Measurements from ENCODE around the gene RIMBP3C.

DNA sequence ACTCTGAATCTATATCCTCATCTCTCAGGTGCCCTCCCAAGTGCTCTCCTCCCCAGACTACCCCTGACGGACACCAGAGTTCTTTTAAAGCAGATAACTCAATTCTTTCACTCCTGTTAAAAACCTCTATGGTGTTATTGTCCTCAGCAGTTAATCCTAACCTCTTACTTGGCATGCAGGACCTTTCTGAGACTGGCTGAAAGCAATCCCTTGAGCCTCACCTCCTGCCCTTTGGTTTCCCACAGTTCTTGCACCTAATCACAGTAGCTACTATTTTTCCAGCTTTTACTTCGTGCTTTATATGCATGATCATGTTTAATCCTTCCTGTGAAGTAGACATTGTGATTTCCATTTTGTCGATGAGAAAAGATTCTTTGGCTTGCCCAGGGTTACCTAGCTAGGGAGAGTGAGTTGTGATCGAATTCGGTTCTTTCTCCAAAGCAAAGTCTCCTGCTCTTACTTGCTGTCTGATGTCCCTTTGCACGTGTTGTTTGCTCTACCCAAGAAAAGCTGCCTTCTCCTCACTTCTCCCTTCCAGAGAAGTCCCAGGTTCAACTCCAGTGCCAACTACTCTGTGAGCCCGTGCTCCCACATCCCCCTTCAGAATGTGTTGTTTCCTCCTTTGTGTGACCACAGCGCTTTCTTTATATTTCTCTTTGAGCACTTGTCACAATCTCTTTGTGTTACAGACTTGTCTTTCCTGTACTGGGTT, 18.4 kb upstream of the RIMBP3C start:
- no peak for TF ChIP-seq POLR2A (IDR thresholded peaks at IDR 0.05)
- TF ChIP-seq, protein P1, sequence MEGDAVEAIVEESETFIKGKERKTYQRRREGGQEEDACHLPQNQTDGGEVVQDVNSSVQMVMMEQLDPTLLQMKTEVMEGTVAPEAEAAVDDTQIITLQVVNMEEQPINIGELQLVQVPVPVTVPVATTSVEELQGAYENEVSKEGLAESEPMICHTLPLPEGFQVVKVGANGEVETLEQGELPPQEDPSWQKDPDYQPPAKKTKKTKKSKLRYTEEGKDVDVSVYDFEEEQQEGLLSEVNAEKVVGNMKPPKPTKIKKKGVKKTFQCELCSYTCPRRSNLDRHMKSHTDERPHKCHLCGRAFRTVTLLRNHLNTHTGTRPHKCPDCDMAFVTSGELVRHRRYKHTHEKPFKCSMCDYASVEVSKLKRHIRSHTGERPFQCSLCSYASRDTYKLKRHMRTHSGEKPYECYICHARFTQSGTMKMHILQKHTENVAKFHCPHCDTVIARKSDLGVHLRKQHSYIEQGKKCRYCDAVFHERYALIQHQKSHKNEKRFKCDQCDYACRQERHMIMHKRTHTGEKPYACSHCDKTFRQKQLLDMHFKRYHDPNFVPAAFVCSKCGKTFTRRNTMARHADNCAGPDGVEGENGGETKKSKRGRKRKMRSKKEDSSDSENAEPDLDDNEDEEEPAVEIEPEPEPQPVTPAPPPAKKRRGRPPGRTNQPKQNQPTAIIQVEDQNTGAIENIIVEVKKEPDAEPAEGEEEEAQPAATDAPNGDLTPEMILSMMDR (IDR thresholded peaks at IDR 0.05) = no peak
